KMS-11 (cell line): Measurements from ENCODE around the gene HECTD1.
"Not testable (repeated sequence)": the region's sequence is repeated elsewhere in the genome, so short reads cannot be mapped to it uniquely, and the experiment has no call there.

Source experiments
- H2AFZ ChIP-seq: fragments of 200-600 bp; sonication (generic); 2 replicates; pipeline ENCODE4 v1.6.1; 2016; ENCODE audit warnings: antibody characterized with exemption, mixed run types, low read depth
- H3K27ac ChIP-seq: fragments of 200-600 bp; sonication (generic); 2 replicates; pipeline ENCODE4 v1.6.1; 2016; ENCODE audit warnings: mild to moderate bottlenecking, mixed run types
- H3K27me3 ChIP-seq: fragments of 200-600 bp; sonication (generic); 2 replicates; pipeline ENCODE4 v1.6.1; 2017; ENCODE audit warnings: mild to moderate bottlenecking, low read depth, mixed run types, moderate library complexity; ENCODE audit not compliant: insufficient read depth
- H3K36me3 ChIP-seq: fragments of 200-600 bp; sonication (generic); 2 replicates; pipeline ENCODE4 v1.6.1; 2017; ENCODE audit warnings: mild to moderate bottlenecking, mixed run types; ENCODE audit not compliant: insufficient read depth
- H3K4me1 ChIP-seq: fragments of 200-600 bp; sonication (generic); 2 replicates; pipeline ENCODE4 v1.6.1; 2016; ENCODE audit warnings: mild to moderate bottlenecking, low read depth, mixed run types; ENCODE audit not compliant: poor library complexity, severe bottlenecking
- H3K4me2 ChIP-seq: fragments of 200-600 bp; sonication (generic); 2 replicates; pipeline ENCODE4 v1.7.0; 2016; ENCODE audit warnings: mild to moderate bottlenecking, mixed run types
- H3K4me3 ChIP-seq: fragments of 200-600 bp; sonication (generic); IDR thresholded peaks from 2 replicates; pipeline ENCODE4 v1.6.1; 2017; ENCODE audit warnings: low read depth, low read length, mixed read lengths; ENCODE audit not compliant: insufficient read depth
- H3K79me2 ChIP-seq: fragments of 200-600 bp; sonication (generic); 2 replicates; pipeline ENCODE4 v1.6.1; 2016; ENCODE audit warnings: low read depth, mixed run types; ENCODE audit not compliant: insufficient read depth
- H3K9ac ChIP-seq: fragments of 200-600 bp; sonication (generic); 2 replicates; pipeline ENCODE4 v1.6.1; 2016; ENCODE audit warnings: mild to moderate bottlenecking, mixed run types
- H4K20me1 ChIP-seq: fragments of 200-600 bp; sonication (generic); 2 replicates; pipeline ENCODE4 v1.6.1; 2016; ENCODE audit warnings: mild to moderate bottlenecking, mixed run types; ENCODE audit not compliant: insufficient read depth
- CTCF ChIP-seq: fragments of 200-600 bp; sonication (generic); conservative IDR thresholded peaks from 2 replicates; pipeline ENCODE4 v1.6.1; 2017; ENCODE audit warnings: low read depth, mild to moderate bottlenecking, antibody characterized with exemption, low read length, moderate library complexity, mixed read lengths

Gene HECTD1

GRCh38 chr14:31075144-31075543 is 132.4 kb downstream of the HECTD1 start:
- no peaks in the 10 kb centered on the region for H3K4me1 ChIP-seq
- H3K4me3 ChIP-seq = no peak overlapping the region
- H3K36me3 ChIP-seq = no peaks in the 10 kb centered on the region
- no peak overlapping the region for H3K27ac ChIP-seq
- TF ChIP-seq CTCF = no peak
- H2AFZ ChIP-seq = no peak overlapping the region
- no peaks in the 10 kb centered on the region for H3K27me3 ChIP-seq
- no peaks in the 10 kb centered on the region for H4K20me1 ChIP-seq
- H3K4me2 ChIP-seq = no peak overlapping the region
- no peak overlapping the region for H3K9ac ChIP-seq
- H3K79me2 ChIP-seq = no peaks in the 10 kb centered on the region

DNA sequence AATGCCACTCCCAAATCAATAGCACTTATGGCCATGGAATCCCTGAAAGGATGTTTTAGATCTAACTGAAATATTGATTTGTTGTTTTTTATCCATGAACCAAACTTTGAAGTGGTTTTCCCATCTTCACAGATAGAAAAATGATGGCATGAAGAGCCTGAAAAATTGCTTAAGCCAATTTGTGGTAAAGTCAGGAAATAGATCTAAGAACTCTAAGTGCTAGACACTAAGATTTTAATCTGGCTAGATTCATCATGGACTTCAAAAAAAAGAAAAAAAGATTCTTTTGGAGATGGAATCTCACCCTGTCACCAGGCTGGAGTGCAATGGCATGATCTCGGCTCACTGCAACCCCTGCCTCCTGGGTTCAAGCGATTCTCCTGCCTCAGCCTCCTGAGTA is 136.4 kb downstream of the HECTD1 start:
- H3K36me3 ChIP-seq = no peaks in the 10 kb centered on the region
- no peaks in the 10 kb centered on the region for H3K4me1 ChIP-seq
- H3K4me2 ChIP-seq = no peak overlapping the region
- H2AFZ ChIP-seq = no peak overlapping the region
- no peak overlapping the region for H3K9ac ChIP-seq
- H3K27me3 ChIP-seq = no peaks in the 10 kb centered on the region
- H3K27ac ChIP-seq = no peak overlapping the region
- no peaks in the 10 kb centered on the region for H3K79me2 ChIP-seq
- H3K4me3 ChIP-seq = no peak overlapping the region
- no peak for TF ChIP-seq CTCF
- no peaks in the 10 kb centered on the region for H4K20me1 ChIP-seq

DNA sequence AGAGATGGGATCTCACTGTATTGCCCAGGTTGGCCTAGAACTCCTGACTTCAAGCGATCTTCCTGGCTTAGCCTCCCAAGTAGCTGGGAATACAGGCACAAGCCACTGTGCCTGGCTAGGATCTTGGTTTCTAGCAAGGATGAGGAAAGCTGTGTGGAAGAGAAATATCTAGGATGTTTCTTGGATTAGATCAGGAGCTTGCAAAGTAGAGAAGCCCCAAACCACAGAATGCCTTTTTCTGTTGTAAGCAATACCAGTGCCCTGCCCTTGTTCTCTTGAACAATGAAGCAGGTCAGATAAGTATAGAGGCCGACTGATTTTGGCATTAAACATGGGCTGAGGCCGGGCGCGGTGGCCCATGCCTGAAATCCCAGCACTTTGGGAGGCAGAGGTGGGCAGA is 137.2 kb downstream of the HECTD1 start:
- Histone ChIP-seq H2AFZ (no peak overlapping the region), H3K4me3 (no peak overlapping the region), H3K36me3 (no peaks in the 10 kb centered on the region), H3K4me1 (no peaks in the 10 kb centered on the region), H3K79me2 (no peaks in the 10 kb centered on the region), H4K20me1 (no peaks in the 10 kb centered on the region), H3K4me2 (no peak overlapping the region), H3K9ac (no peak overlapping the region), H3K27ac (no peak overlapping the region), H3K27me3 (no peaks in the 10 kb centered on the region)
- TF ChIP-seq CTCF = no peak

DNA sequence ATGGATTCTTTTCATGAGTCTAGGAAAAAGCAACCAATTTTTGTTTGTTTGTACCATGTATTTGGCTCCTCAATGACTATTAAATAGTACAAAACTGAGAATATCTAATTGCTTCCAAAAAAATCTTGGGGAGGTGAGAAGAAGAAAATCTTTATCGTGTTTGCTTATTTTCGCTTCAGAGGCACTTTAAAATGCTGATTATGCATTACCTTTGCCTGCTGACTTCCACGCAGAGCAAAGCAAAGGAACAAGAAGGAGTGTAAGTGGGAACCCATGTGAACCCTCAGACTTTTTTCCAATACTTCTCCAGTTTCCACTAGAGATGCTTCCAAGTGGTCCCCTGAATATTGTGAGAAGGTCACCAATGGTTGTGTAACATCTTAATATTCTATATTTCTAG is 138.2 kb downstream of the HECTD1 start:
- TF ChIP-seq CTCF = no peak
- no peaks in the 10 kb centered on the region for H3K36me3 ChIP-seq

GRCh38 chr14:31068235-31068634 is 139.4 kb downstream of the HECTD1 start:
- Histone ChIP-seq H3K27me3 (no peaks in the 10 kb centered on the region), H3K9ac (no peak overlapping the region), H3K4me1 (no peaks in the 10 kb centered on the region), H3K27ac (no peak overlapping the region), H3K4me3 (no peak overlapping the region), H3K4me2 (no peak overlapping the region), H3K79me2 (no peaks in the 10 kb centered on the region), H2AFZ (no peak overlapping the region), H3K36me3 (no peaks in the 10 kb centered on the region), H4K20me1 (no peaks in the 10 kb centered on the region)
- TF ChIP-seq CTCF = no peak

More for the DNA sequence above, 138.2 kb downstream of the HECTD1 start:
- H3K9ac ChIP-seq = no peak overlapping the region
- no peaks in the 10 kb centered on the region for H3K79me2 ChIP-seq
- H3K27me3 ChIP-seq = no peaks in the 10 kb centered on the region
- no peak overlapping the region for H3K27ac ChIP-seq
- no peaks in the 10 kb centered on the region for H4K20me1 ChIP-seq
- no peak overlapping the region for H2AFZ ChIP-seq
- no peak overlapping the region for H3K4me2 ChIP-seq
- H3K4me3 ChIP-seq = no peak overlapping the region
- H3K4me1 ChIP-seq = no peaks in the 10 kb centered on the region

GRCh38 chr14:31062908-31063307 is 144.7 kb downstream of the HECTD1 start:
- not testable (repeated sequence) for H3K27me3 ChIP-seq, H3K4me2 ChIP-seq, H3K4me1 ChIP-seq, H3K79me2 ChIP-seq, H3K27ac ChIP-seq, H3K36me3 ChIP-seq, H4K20me1 ChIP-seq, H3K4me3 ChIP-seq, H2AFZ ChIP-seq, H3K9ac ChIP-seq
